ENCODE data around the gene RNF212B. TPM values are rescaled to one million over a fixed set of nuclear protein-coding genes. Genes with fewer than 3 reads are reported as not detected.
A peak's percentile ranks its signal among the peaks of the same experiment; 100 is the strongest.

The RNF212B gene
- total RNA-seq, 1 experiment from 2014 or later: not detected

- DNase-seq (ENCODE audit: low read depth): no peak
Observed at GRCh38 chr14:23296012-23296777, 58.5 kb downstream of the RNF212B start.

DNA sequence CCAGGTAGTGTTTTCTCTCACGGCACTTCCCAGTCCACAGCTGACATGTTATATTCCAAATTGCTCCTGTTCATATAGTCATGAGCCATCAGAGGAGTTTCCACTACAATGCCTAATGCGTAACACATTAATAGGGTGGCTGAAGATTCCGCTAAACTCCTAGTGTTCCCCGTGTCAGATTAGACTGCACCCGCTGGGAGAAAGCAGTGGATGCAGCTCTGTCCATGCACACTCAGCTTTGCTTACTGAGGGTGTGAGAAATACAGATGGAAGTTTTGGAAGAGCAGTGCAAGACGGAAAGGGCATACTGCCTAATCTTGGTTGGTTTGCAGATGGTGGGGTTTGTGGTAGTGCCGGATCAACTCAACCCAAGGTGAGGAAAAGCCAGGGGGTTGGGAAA, 59.4 kb downstream of the RNF212B start:
- no peak for DNase-seq (ENCODE audit: low read depth)

DNA sequence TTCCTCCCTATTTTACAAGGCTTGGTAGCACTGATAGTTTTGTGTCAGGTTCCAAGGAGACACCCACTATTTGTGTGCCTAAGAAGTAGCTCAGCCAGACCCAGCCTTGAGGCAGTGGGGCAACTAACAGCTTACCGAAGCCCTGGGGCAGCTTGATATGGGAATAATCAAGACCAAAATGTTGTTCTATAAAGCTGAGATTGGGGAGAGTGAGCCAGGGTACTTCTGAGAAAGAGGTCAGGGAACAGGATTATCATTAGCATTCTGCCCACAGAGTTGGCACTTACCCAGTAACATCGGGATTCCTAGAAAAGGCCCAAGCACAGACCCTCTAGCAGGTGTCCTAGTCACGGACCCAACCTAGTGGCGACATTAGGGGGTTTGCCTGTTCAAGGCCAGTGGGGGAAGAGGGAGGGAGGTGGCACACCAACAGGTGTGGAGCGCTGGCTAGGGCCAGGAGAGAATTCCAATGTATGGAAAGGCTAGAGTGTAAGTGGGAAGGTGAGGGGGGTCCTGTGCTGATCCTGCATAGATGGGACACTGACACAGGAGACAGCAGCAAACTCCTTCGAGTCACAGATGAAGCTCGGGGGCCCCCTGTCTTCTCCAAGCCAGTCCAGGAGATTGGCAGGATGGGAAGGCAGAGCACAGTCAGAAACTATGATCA, 60.0 kb downstream of the RNF212B start:
- no peak for DNase-seq (ENCODE audit: low read depth)

DNA sequence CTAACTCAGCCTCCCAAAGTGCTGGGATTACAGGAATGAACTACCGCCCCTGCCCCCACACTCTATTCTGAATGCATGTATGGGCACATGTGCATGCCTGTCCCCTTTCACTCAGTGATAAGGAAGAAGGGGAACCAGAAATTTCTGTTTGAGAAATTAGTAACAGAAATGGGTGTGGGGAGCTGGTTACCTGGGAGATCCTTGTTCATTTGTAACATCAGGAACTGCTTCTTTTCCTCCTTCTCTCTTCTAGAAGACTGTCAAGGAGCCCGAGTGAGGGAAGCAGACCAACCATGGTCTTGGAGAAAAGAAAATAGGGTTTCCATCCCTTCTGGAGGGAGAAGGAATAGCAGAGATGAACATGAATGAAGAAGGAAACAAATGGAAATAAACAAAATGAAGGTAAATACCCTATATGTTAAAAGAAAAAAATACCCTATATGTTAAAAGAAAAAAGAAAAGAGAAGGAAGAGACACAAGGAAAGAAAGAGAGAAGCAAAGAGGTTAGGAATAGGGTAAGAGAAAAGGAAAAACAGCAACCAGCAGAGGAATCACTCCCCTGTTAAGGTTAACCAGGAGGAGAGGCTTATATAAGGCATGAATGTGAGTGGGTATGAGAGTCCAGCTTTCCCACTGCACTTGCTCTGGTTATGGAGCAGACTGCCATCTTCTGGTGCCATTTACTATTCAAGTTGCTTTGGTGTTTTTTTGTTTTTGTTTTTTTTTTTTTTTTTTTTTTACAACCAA, 61.6 kb downstream of the RNF212B start:
- peak; percentile 31 for DNase-seq (ENCODE audit: low read depth)

GRCh38 chr14:23299986-23300686, 62.4 kb downstream of the RNF212B start:
- no peak for DNase-seq (ENCODE audit: low read depth)

DNA sequence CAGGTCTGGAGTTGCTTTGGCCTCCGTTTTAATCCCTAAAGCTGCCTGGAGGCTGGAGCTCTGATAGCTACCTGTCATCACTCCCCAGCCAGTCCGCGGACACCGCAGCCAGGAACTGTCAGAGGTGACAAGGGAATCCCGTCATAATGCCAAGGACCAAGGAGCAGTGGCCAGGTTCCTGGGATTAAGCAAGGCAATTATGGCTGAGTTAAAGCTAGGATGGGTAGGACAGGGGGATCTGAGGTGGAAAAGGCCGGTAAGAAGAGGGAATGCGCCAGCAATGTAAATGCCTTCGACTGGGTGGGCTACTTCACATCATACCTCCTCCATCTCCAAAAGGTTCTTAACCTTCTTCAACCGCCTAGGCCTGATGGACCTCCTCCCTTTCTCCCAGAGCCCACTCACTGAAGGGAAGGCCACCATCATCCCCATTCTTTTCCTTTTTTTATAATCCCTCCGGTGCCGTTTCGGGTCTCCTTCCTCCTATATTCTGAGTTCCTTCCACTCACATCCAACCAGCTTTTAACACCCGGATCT, 63.0 kb downstream of the RNF212B start:
- peak; percentile 12 for DNase-seq (ENCODE audit: low read depth)

DNA sequence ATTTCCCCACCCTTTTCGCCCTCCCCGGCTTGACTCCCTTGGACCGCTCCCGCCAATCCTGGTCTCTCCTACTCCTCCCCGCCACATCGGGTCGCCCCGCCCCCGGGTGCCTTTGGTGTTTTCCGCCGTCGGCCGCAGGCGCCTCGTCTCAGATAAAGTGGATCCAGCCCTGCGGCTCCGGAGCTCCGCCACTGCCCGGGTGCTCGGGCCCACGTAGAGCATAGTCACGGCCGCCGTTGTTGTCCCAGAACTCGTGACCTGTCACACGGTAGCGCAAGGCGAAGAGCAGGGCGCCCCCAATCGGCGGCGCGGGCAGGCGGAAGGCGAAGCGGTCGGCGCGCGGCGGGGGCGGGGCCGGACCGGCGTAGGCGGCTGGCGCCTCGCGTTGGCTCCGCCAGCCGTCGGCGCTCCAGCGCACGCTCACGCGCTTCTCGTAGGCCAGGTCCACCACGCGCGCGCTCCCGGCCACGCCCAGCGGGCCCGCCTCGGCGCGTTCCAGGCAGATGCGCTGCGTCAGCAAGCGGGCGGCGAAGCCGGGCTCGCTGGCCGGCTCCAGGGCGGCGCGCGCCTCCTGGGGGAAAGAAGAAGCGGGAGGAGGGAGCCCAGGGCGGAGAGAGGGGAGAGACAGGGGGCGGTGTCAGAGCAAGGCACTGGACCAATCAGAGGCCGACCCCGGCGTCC, 63.7 kb downstream of the RNF212B start:
- DNase-seq (ENCODE audit: low read depth): peak; percentile 98

GRCh38 chr14:23301969-23302289, 64.2 kb downstream of the RNF212B start:
- no peak for DNase-seq (ENCODE audit: low read depth)

DNA sequence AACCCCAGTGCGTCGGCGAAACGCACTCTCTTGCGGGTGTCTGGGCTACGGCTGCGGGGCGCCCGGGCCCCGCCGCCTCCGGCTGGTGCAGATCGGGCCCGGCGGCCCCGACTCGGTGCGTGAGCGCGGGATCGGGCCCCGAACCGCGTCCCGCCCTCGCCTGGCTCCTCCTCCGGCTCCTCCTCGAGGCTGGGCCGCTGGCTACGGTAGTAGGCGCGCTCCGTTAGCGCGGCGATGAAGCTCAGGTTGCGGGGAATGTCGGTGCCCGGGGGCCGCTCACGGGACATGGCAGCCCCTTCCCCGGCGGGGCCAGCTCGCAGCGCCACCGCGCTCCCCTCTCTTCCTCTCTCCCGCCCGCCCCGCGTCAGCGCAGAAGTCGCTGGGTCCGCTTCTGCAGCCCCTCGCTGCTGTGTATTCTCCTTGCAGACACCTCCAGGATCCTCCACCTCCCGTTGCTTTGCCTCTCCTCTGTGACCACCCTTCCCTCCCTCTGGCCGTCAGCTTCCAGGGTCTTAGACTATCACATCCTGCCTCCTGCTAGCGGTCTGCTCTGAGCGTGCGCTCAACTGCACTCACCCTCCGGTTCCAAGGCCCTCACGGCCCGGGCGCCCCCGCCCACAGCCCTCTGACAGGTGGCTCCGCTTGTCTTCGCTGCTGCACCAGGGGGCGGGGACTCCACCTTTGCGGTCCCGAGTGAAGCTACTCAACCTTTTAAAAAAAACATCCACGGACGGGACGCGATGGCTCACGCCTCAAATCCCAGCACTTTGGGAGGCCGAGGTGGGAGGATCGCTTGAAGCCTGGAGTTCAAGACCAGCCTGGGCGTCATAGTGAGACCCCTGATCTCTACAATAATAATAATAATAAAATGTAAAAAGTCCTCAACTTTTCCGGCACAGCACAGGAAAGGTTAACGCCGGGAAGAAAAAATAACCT, 64.8 kb downstream of the RNF212B start, which contains the start of gene PPP1R3E:
Gene PPP1R3E, minus strand, starts transcription at position 570 of the 936 bp plus-strand sequence. Its CDS starts 283 bp downstream, at position 287.
- peak; percentile 47 for DNase-seq (ENCODE audit: low read depth)

DNA sequence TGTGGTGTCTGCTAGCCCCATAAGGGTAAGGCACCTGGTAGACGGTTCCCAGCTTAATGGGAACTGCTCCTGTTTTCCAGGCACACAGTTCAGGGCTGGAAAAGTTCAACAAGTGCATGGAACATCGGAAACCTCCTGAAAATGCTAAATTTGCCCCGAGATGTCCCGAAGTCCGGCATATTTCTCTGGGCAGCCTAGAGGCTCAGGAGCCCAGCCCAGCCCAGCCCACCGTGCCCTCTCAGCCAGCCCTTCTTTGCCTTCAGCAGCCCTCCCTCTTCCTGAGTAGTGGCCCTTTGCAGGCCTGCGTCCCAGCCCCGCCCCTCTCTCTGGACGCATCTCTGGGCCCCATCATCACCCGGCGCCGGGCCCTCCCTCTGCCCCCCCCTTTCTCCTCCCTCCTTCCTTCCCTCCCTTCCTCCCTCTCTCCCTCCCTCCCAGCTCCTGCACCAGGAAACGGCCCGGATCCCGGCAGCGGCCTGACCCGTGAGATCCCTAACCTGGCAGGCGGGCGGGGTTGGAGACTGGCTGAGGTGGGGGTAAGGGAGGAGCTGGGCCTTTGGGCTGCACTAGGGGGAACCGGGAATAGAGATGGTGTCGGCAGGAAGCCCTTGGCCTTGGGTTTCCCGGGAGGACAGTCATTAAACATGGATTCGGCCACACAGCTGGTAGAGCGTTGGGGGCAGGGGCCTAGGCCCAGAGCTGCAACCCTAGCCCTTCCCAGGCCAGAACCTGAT, 68.8 kb downstream of the RNF212B start, which contains the start of gene BCL2L2:
Gene BCL2L2, plus strand, starts transcription at position 422 of the 734 bp plus-strand sequence. CDS start 935 bp downstream, outside the sequence.
- peak; percentile 89 for DNase-seq (ENCODE audit: low read depth)

DNA sequence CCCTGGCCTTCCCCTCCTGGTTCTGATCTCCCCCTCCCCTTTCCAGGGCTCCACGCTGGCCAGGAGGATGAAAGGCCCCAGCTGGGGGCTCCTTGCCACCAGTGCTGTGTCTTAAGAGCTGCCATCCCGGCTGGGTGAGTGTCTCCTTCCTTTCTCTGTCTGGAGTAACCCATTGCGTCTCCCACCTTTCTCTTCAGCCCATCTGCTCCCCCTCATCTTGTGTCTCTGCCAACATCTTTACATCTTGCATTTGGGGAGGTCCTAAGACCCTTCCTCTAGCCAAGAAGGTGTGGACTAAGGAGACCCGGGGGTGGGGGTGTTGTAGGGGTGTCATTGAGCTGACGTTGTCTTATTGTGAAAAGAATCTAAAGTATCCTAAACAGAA, 69.4 kb downstream of the RNF212B start:
- DNase-seq (ENCODE audit: low read depth): no peak

GRCh38 chr14:23307687-23308644, 70.2 kb downstream of the RNF212B start:
- DNase-seq (ENCODE audit: low read depth): no peak

GRCh38 chr14:23308721-23309445, 71.1 kb downstream of the RNF212B start:
- no peak for DNase-seq (ENCODE audit: low read depth)

- DNase-seq (ENCODE audit: low read depth): no peak
Observed at GRCh38 chr14:23310546-23310945, 72.8 kb downstream of the RNF212B start.

GRCh38 chr14:23316300-23316699, 78.6 kb downstream of the RNF212B start:
- no peak for DNase-seq (ENCODE audit: low read depth)

- no peak for DNase-seq (ENCODE audit: low read depth)
Observed at GRCh38 chr14:23319746-23320583, 82.2 kb downstream of the RNF212B start.

Data from HT1080 (cell line).